GM12874 (cell line): ENCODE measurements around the gene TADA1.

Source experiments
- CTCF ChIP-seq: IDR thresholded peaks from 2 replicates; pipeline ENCODE4 v1.5.1; 2011; ENCODE audit warnings: low read depth, mild to moderate bottlenecking, control low read depth, low read length, moderate library complexity; ENCODE audit not compliant: insufficient read depth

TADA1 gene

GRCh38 chr1:166915042-166915441, 39.0 kb upstream of the TADA1 start:
- TF ChIP-seq CTCF: no peak

GRCh38 chr1:166914111-166914510, 38.0 kb upstream of the TADA1 start:
- TF ChIP-seq CTCF: no peak

- no peak for TF ChIP-seq CTCF
These were observed 35.6 kb upstream of the TADA1 start for GRCh38 chr1:166911624-166912023.

GRCh38 chr1:166910396-166910994, 34.4 kb upstream of the TADA1 start:
- TF ChIP-seq CTCF: peak; percentile 65

GRCh38 chr1:166908942-166909341, 32.9 kb upstream of the TADA1 start:
- TF ChIP-seq CTCF: no peak

GRCh38 chr1:166907763-166908162, 31.7 kb upstream of the TADA1 start:
- no peak for TF ChIP-seq CTCF

- no peak for TF ChIP-seq CTCF
These were observed 31.0 kb upstream of the TADA1 start for GRCh38 chr1:166907051-166907450.
